ENCODE data around the gene RAB40C. TPM values are rescaled to one million over a fixed set of nuclear protein-coding genes. Genes with fewer than 3 reads are reported as not detected.

Gene RAB40C
- total and polyA plus RNA-seq, 10 of the 15 experiments (the other 5 are each of a cell fraction or from before 2014, with no cell fraction given): 0.06 to 12.8 (median 4.6) TPM

- TF ChIP-seq IKZF1 (conservative IDR thresholded peaks at IDR 0.05): no peak
- TF ChIP-seq ZBTB11 (CRISPR knock-in tag; IDR thresholded peaks at IDR 0.05): no peak
- no peak for TF ChIP-seq SRF (IDR thresholded peaks at IDR 0.05; ENCODE audit: low read depth in 2 of 2, low read length in 2 of 2)
- no peak for TF ChIP-seq DPF2 (IDR thresholded peaks at IDR 0.05)
- TF ChIP-seq ZBTB33 (IDR thresholded peaks at IDR 0.05): no peak
- TF ChIP-seq WRNIP1 (IDR thresholded peaks at IDR 0.05; ENCODE audit: borderline replicate concordance, low read depth, low read length): no peak
- TF ChIP-seq ZNF384 (IDR thresholded peaks at IDR 0.05; ENCODE audit: borderline replicate concordance, low read depth, low read length): no peak
- TF ChIP-seq TCF3 (IDR thresholded peaks at IDR 0.05; ENCODE audit: borderline replicate concordance, insufficient read depth, low read depth, low read length): no peak
Observed at GRCh38 chr16:673399-673991, 83.6 kb downstream of the RAB40C start (continued).
